Omental fat pad (tissue), 4 donors: Measurements from ENCODE around the gene CBX7. TPM values are rescaled to one million over a fixed set of nuclear protein-coding genes. Genes with fewer than 3 reads are reported as not detected.

Experiments
- ATAC-seq: fragments of 150-250 bp; one replicate; pipeline ENCODE4 v1.9.1; 2016; ENCODE audit warnings: mild to moderate bottlenecking, moderate library complexity; ENCODE audit not compliant: low FRiP score
- DNase-seq: peaks from one replicate; pipeline ENCODE4 v3.0.0-alpha.2; 2019; ENCODE audit warnings: low spot score
- total RNA-seq, 4 donors: library from RNA; depleted of rRNA; stranded (reverse); fragments of >200 nt; gene quantifications; one replicate each; pipeline ENCODE4 v1.1.0, GENCODE V29; 2016
- TF ChIP-seq, protein P1 (sequence below), 3 donors: fragments of 450-650 bp; IDR thresholded peaks; one replicate each; pipeline ENCODE4 v1.5.1; 2016 to 2017; ENCODE audit warnings: antibody characterized with exemption in 3 of 3, mild to moderate bottlenecking in 3 of 3, moderate library complexity in 2 of 3

The CBX7 gene
- total RNA-seq, 4 donors from 2014 or later = 22.6 to 74.9 (median 30.8) TPM

DNA sequence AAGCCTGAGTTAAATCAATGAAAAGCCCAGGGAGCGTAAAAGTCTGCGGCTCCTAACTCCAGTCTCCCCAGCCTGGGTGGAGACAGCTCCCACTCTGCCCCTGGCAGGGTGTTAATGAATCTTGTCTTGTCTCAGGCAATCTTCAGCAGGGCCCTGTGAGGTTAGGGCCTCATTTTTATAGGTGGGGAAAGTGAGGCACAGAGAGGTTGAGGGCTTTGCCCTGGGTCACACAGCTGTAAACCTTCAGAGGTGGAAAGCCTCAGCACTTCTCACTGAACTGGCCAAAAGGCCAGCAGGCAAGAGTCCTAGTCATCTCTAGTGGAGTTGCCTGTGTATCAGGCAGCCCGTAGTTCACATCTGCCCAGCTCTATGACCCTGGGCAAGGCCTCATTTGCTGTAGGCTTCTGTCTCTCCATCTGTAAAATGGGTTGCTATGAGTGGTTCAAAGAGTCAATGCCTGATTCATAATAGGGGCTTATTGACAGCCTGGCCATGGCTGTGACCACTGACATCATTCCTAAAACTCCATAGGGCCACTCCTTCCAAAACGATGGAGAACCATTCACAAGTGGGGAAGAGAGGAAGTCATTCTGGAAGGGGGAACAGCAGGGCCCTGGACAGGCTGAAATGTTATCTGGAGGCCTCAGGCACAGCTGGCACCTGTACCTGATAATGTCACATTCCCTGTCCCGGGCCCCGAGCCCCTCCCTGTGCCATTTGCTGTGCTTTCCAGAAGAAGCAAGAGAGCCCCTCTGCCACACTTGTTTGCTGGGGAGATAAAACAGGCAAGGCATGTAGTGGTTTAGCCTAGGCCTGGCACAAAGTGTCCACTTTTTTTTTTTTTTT, 6.0 kb downstream of the CBX7 start:
- ATAC-seq (no peak), DNase-seq (no peak)
- TF ChIP-seq, protein P1, sequence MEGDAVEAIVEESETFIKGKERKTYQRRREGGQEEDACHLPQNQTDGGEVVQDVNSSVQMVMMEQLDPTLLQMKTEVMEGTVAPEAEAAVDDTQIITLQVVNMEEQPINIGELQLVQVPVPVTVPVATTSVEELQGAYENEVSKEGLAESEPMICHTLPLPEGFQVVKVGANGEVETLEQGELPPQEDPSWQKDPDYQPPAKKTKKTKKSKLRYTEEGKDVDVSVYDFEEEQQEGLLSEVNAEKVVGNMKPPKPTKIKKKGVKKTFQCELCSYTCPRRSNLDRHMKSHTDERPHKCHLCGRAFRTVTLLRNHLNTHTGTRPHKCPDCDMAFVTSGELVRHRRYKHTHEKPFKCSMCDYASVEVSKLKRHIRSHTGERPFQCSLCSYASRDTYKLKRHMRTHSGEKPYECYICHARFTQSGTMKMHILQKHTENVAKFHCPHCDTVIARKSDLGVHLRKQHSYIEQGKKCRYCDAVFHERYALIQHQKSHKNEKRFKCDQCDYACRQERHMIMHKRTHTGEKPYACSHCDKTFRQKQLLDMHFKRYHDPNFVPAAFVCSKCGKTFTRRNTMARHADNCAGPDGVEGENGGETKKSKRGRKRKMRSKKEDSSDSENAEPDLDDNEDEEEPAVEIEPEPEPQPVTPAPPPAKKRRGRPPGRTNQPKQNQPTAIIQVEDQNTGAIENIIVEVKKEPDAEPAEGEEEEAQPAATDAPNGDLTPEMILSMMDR (IDR thresholded peaks at IDR 0.05) = no peak

DNA sequence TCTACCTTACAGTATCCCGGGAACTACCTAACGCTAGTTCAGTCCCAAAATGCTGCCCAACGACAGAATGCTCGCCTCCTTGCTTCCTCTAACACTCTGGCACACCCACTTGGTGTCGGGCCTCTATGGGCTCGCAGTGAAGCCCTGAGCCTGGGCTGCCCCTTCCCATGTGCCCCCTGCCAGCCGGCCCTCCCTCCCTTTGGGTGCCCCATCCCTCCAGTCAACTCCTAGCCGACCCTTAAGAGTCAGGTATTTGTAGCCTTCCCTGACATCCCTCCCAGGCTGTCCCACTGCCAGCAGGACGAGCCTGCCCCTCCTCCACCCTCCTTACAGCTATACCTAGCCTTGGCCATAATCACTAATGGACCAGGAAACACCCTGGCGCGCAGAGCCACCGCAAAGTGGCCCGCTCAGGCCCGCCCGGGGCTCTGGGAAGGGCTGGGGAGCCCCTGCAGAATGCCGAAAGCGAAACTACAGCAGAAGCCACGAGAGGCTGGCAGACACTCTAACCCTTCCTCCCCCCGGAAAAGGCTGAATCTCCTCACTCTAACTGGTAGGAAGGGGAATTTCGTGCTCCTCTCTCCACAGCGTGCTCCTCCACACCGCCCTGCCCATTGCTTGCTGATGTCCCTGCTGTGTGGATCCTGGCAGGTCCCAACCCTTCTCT, 8.2 kb downstream of the CBX7 start:
- DNase-seq (no peak), ATAC-seq (peak; percentile 56)
- TF ChIP-seq, protein P1 (IDR thresholded peaks at IDR 0.05) = no peak

DNA sequence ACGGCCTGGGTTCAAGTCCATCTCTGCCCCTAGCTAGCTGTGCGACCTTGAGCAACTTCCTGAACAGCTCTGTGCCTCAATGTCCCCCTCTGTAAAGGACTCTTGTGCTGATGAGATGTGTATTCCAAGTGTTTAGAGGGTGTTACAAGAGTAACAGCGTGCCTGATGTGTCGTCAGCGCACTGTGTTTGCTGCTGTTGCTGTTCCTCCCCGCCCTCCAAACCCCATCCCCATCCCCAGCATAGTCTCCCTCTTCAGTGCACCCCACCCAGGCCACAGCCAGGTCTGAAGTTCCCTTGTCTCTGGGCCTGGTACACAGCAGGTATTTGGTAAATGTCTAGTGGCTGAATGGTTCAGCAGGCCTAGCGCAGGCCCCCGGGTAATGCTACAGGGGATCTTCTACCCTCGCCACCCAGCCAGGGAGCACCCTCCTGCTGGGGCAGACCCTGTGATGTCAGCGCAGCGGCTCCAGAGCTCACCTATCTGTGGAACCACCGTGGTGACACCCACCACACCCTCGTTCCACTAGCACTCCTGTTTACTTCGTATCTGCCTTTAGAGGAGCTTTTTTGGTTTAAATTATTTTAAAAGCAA, 10.3 kb downstream of the CBX7 start:
- no peak for ATAC-seq
- no peak for DNase-seq
- TF ChIP-seq, protein P1 (IDR thresholded peaks at IDR 0.05) = no peak

DNA sequence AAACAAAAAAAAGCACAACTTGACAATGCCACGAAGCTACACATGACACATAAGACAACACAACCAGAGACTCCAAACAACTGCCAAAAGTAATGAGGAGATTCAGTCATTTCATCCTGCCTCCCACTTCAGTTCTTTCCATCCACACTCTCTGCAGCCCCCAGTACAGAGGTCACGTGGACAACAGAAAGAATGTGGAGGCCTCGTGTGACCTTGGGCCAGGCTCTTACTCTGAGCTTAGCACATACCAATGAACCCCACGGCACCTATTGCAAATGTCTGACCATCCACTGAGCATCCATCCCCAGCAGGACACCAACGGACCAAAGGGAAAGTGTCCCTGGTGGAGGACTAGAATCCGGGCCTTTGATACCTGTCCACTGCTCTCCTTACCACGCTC, 12.5 kb downstream of the CBX7 start:
- TF ChIP-seq, protein P1 (IDR thresholded peaks at IDR 0.05) = no peak
- no peak for ATAC-seq
- DNase-seq = no peak

DNA sequence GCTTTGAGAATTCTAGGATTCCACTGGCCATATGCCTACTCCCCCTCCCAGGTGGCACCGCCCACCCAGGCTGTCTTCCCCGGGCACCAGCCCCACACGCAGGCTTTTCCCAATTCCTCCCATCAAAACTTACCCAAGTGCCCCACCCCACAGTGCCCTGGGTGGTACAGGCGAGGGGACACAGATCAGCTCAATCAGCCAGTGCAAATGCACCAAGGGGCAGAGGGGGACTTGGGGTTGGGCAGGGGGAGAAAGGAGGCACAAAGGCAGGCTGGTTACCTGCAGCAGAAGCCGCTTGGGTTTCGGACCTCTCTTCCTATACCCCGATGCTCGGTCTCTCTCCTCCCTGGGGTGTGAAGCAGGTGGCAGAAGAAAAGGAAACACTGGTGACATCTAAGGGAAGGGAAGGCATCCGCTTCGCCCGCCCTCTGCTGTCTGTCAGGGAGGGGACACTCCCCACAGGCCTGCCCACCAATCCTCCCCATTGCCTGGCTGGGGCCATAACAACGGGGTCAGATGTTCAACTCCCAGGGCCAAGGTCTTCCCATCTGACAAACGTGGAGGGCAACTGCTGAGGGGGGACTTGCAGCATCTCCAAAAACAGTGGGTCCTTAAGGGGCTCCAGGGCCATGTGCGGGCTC, 14.0 kb downstream of the CBX7 start:
- no peak for DNase-seq
- ATAC-seq = no peak
- TF ChIP-seq, protein P1 (IDR thresholded peaks at IDR 0.05) = no peak

DNA sequence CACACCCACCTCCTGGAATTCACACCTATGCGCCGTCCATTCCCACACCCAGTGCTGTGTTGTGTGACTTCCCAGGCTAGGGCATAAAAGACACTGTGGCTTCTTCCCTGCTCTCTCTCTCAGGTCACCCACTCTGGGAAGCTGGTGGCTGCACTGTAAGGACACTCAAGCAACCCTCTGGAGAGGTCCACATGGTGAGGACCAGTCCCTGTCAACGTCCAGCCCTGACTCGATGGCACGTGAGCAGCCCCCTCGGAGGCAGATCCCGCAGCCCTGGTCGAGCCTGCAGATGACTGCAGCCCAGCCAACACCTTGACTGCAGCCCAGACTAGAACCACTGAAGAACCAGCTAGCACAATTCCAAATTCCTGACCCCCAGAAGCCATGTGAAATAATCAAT, 16.2 kb downstream of the CBX7 start:
- TF ChIP-seq, protein P1 (IDR thresholded peaks at IDR 0.05) = no peak
- DNase-seq (no peak), ATAC-seq (no peak)
